Kidney (tissue), 14 donors: Measurements from ENCODE around the gene GSPT2. TPM values are rescaled to one million over a fixed set of nuclear protein-coding genes. Genes with fewer than 3 reads are reported as not detected.

Experiments
- DNase-seq, 5 donors: peaks; one replicate each; pipeline ENCODE4 v3.0.0-alpha.2; 2013 to 2020
- FAIRE-seq: peaks from 2 replicates; lab custom pipeline; 2012; peaks lifted over from hg19 to GRCh38; lab: Jason Lieb, UNC
- H3K27ac ChIP-seq, 2 donors: one replicate each; pipeline ENCODE4 v1.7.0; 2013; ENCODE audit warnings: low read depth in 2 of 2, low read length in 2 of 2, inconsistent platforms in 1 of 2
- H3K27me3 ChIP-seq: one replicate; pipeline ENCODE4 v1.7.1; 2013; ENCODE audit warnings: low read length, inconsistent platforms; ENCODE audit not compliant: control insufficient read depth, insufficient read depth
- H3K36me3 ChIP-seq, 3 donors: one replicate each; pipeline versions ENCODE4 v1.7.0 to v1.7.1; 2013; ENCODE audit warnings: low read length in 3 of 3, control low read depth in 1 of 3, inconsistent platforms in 1 of 3; ENCODE audit not compliant: insufficient read depth in 3 of 3, control insufficient read depth in 2 of 3
- H3K4me1 ChIP-seq, 3 donors: one replicate each; pipeline versions ENCODE4 v1.7.0 to v1.7.1; 2013; ENCODE audit warnings: low read length in 3 of 3, inconsistent platforms in 1 of 3, low read depth in 1 of 3; ENCODE audit not compliant: control insufficient read depth in 2 of 3, insufficient read depth in 2 of 3
- H3K4me3 ChIP-seq, 3 donors: one replicate each; pipeline versions ENCODE4 v1.7.0 to v1.8.1; 2013; ENCODE audit warnings: low read length in 3 of 3, control low read depth in 1 of 3, inconsistent platforms in 1 of 3
- H3K9ac ChIP-seq, 3 donors: one replicate each; pipeline versions ENCODE4 v1.7.0 to v1.7.1; 2013; ENCODE audit warnings: low read length in 3 of 3, control low read depth in 1 of 3, inconsistent platforms in 1 of 3
- H3K9me3 ChIP-seq, 3 donors: one replicate each; pipeline versions ENCODE4 v1.7.0 to v1.7.1; 2013; ENCODE audit warnings: low read length in 3 of 3, control low read depth in 1 of 3, inconsistent platforms in 1 of 3; ENCODE audit not compliant: control insufficient read depth in 2 of 3, insufficient read depth in 1 of 3
- intact Hi-C: fragments of 100-400 bp; cut with DNase I; formaldehyde crosslinking; loops from one replicate; pipeline ENCODE4 v1.11.1; 2022
- polyA plus RNA-seq: library from polyadenylated mRNA; stranded (reverse); fragments of 350-450 nt; fragmentation: Illumina TruSeq; extraction: RNeasy Lipid Tissue Mini Kit (QIAGEN cat#74804); gene quantifications from one replicate; pipeline ENCODE4 v1.2.3, GENCODE V29; 2014; ENCODE audit warnings: low read depth, low replicate concordance; ENCODE audit not compliant: insufficient read depth
- total RNA-seq: library from RNA; stranded (reverse); fragmentation: NEBNext Ultra II Directional; extraction: Animal tissue kit (Norgen Biotek cat#: 25700); gene quantifications from one replicate; pipeline ENCODE4 v1.2.1, GENCODE V29; 2021
- TF ChIP-seq, protein P1 (sequence below): IDR thresholded peaks from 3 replicates; pipeline ENCODE4 v1.5.1; 2012; ENCODE audit warnings: mild to moderate bottlenecking, moderate library complexity, borderline replicate concordance; ENCODE audit not compliant: insufficient read depth; ENCODE audit errors: extremely low read depth
- donor health status: control.
- donor health status: control.
- donor health status: control.
- donor health status: control.
- donor health status: control.
- donor health status: DM: yes; HTN: yes; CAD: no.
- donor health status: Normal renal cell carcinoma (clear cell type).

Gene GSPT2
- total and polyA plus RNA-seq, 2 donors from 2014 or later: 8.8 to 10.3 TPM

DNA sequence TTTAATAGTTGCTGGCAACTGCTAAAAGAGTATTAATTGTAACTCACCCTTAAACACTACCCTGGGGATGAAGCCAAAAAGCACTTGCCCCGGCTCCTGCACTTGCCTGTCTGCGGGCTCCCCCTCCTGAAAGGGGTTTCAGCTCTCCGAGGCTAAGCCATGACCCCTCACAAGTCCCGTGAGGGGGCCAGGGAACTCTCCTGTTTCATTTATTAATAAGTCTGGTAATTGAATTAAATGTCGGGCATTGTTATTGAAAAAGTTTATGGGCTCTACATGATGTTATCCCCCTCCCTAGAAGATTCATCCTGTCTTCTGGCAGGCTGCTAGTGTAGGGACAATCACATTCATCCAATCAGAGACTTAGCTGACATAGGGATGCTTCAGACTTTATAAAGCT, 23.3 kb downstream of the GSPT2 start:
- no peak for FAIRE-seq
- TF ChIP-seq, protein P1, sequence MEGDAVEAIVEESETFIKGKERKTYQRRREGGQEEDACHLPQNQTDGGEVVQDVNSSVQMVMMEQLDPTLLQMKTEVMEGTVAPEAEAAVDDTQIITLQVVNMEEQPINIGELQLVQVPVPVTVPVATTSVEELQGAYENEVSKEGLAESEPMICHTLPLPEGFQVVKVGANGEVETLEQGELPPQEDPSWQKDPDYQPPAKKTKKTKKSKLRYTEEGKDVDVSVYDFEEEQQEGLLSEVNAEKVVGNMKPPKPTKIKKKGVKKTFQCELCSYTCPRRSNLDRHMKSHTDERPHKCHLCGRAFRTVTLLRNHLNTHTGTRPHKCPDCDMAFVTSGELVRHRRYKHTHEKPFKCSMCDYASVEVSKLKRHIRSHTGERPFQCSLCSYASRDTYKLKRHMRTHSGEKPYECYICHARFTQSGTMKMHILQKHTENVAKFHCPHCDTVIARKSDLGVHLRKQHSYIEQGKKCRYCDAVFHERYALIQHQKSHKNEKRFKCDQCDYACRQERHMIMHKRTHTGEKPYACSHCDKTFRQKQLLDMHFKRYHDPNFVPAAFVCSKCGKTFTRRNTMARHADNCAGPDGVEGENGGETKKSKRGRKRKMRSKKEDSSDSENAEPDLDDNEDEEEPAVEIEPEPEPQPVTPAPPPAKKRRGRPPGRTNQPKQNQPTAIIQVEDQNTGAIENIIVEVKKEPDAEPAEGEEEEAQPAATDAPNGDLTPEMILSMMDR: no peak

DNA sequence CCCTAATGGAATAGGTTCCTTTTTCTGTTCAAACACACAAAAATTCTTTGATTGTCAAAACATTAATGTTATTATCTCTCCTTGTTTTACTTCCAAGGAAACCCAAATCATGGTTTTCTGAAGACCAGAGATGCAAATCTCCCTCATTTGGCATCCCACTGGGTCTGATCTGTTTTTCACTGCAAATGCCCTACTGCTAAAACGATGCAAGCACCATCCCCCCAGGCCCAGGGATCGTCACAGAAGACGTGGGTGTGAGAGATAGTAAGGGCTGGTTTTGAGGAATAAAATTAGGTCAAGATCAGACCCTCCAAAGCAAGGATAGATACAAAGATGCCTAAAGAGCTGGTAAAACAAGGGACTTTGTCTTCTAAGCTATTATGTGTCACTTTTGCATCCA, 33.6 kb downstream of the GSPT2 start:
- no peaks in the 10 kb centered on the region for H3K9me3 ChIP-seq
- intact Hi-C loops: no loop called here
- FAIRE-seq (no peak), DNase-seq (no peak)
- H3K27me3 ChIP-seq: peaks cover 2% of the 10 kb centered on the region
- no peak overlapping the region for H3K4me3 ChIP-seq
- H3K27ac ChIP-seq: no peak overlapping the region
- no peak overlapping the region for H3K9ac ChIP-seq
- H3K36me3 ChIP-seq: no peaks in the 10 kb centered on the region
- no peaks in the 10 kb centered on the region for H3K4me1 ChIP-seq
- TF ChIP-seq, protein P1: no peak

More for the DNA sequence above, 23.3 kb downstream of the GSPT2 start:
- Histone ChIP-seq H3K4me3 (no peak overlapping the region), H3K9me3 (no peaks in the 10 kb centered on the region), H3K9ac (no peak overlapping the region), H3K27ac (no peak overlapping the region), H3K27me3 (no peaks in the 10 kb centered on the region), H3K4me1 (no peaks in the 10 kb centered on the region), H3K36me3 (no peaks in the 10 kb centered on the region)
- no peak for DNase-seq
- intact Hi-C loops: no loop called here

DNA sequence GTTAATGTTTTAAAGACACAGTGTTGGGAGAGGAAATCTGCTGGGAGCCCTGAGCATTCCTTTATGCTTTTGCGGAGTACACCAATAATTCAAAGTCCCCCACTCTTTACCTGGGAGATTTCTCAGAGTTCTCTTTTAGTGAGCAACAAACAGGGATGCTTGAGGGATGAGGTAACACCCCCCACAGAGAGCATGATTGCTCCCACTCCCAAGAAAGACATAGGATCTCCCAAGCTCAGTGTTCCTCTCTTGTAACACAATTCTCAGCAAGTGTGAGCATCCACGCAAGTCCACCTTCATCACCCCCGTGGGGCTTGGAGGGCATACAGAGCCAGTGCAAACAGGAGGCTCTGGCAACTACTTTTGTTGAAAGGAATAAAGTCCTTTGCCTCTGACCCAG, 36.1 kb downstream of the GSPT2 start:
- TF ChIP-seq, protein P1: no peak
- no peak overlapping the region for H3K27ac ChIP-seq
- H3K27me3 ChIP-seq: peaks cover 2% of the 10 kb centered on the region
- FAIRE-seq (no peak), DNase-seq (no peak)
- intact Hi-C loops: no loop called here
- no peaks in the 10 kb centered on the region for H3K36me3 ChIP-seq
- no peaks in the 10 kb centered on the region for H3K4me1 ChIP-seq
- H3K9me3 ChIP-seq: no peaks in the 10 kb centered on the region
- H3K9ac ChIP-seq: no peak overlapping the region
- no peak overlapping the region for H3K4me3 ChIP-seq

DNA sequence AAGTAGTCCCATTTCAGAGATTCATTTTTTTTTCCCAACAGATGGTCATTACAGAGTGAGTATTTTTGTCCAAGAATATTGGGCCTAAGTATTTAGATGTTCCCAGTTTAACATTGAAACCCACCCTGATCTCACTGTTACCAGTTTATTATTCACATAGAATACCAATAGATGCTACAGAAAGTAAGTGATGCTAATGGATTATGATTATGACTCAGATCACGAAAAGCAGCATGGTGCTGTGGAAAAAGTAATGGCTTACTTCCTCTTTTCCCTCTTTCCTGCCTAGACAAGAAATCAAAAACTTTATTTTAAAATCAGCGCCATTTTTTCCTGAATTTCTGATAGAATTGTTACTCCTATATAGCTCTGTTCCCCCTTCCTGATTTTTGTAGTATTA, 51.9 kb downstream of the GSPT2 start:
- Histone ChIP-seq H3K4me1 (no peaks in the 10 kb centered on the region), H3K4me3 (no peak overlapping the region), H3K9me3 (no peaks in the 10 kb centered on the region), H3K36me3 (no peaks in the 10 kb centered on the region), H3K9ac (no peak overlapping the region), H3K27me3 (no peaks in the 10 kb centered on the region), H3K27ac (no peak overlapping the region)
- TF ChIP-seq, protein P1: no peak
- FAIRE-seq: no peak
- intact Hi-C loops: no loop called here
- no peak for DNase-seq
